OCI-LY1 (cell line): ENCODE results near the gene TSPYL4.

Experiments used
- H2AFZ ChIP-seq: fragments of 200-600 bp; sonication (generic), shearing (Covaris generic); 2 replicates; pipeline ENCODE4 v1.6.0; 2014; ENCODE audit warnings: antibody characterized with exemption, mild to moderate bottlenecking, low read length
- H3F3A ChIP-seq: fragments of 200-600 bp; sonication (generic), shearing (Covaris generic); 2 replicates; pipeline ENCODE4 v1.6.0; 2014; ENCODE audit warnings: mild to moderate bottlenecking, antibody characterized with exemption, low read length, moderate library complexity; ENCODE audit not compliant: insufficient read depth
- H3K27ac ChIP-seq: fragments of 200-600 bp; sonication (generic); 2 replicates; pipeline ENCODE4 v1.5.1; 2014; ENCODE audit warnings: low read length, mixed run types, mild to moderate bottlenecking, low read depth; ENCODE audit not compliant: poor library complexity, severe bottlenecking
- H3K27me3 ChIP-seq: fragments of 200-600 bp; sonication (generic); 2 replicates; pipeline ENCODE4 v1.6.0; 2014; ENCODE audit warnings: antibody characterized with exemption, mild to moderate bottlenecking, low read length, moderate library complexity; ENCODE audit not compliant: insufficient read depth
- H3K36me3 ChIP-seq: fragments of 200-600 bp; sonication (generic); 2 replicates; pipeline ENCODE4 v1.6.1; 2014; ENCODE audit warnings: mild to moderate bottlenecking, antibody characterized with exemption, low read length, moderate library complexity, mixed read lengths; ENCODE audit not compliant: insufficient read depth
- H3K4me1 ChIP-seq: fragments of 200-600 bp; sonication (generic); 2 replicates; pipeline ENCODE4 v1.5.1; 2014; ENCODE audit warnings: mild to moderate bottlenecking, low read length, moderate library complexity; ENCODE audit not compliant: insufficient read depth, severe bottlenecking
- H3K4me2 ChIP-seq: fragments of 200-600 bp; sonication (generic), shearing (Covaris generic); 2 replicates; pipeline ENCODE4 v1.6.1; 2014; ENCODE audit warnings: low read length
- H3K4me3 ChIP-seq: fragments of 200-600 bp; sonication (generic); 2 replicates; pipeline ENCODE4 v1.5.1; 2014; ENCODE audit warnings: low read length, low read depth, mild to moderate bottlenecking, mixed read lengths; ENCODE audit not compliant: poor library complexity, severe bottlenecking
- H3K79me2 ChIP-seq: fragments of 200-600 bp; shearing (Covaris generic); 2 replicates; pipeline ENCODE4 v1.6.1; 2016; ENCODE audit warnings: mixed run types, low read length, mixed read lengths; ENCODE audit not compliant: insufficient read depth
- H3K9ac ChIP-seq: fragments of 200-600 bp; sonication (generic), shearing (Covaris generic); 2 replicates; pipeline ENCODE4 v1.6.1; 2014; ENCODE audit warnings: mild to moderate bottlenecking, low read length, mixed read lengths
- H3K9me2 ChIP-seq: fragments of 200-600 bp; sonication (generic), shearing (Covaris generic); 2 replicates; pipeline ENCODE4 v1.6.1; 2014; ENCODE audit warnings: low read depth, mild to moderate bottlenecking, low read length, mixed read lengths
- H3K9me3 ChIP-seq: fragments of 200-600 bp; shearing (Covaris generic); 2 replicates; pipeline ENCODE4 v1.6.1; 2014; ENCODE audit warnings: low read length, mixed read lengths
- H4K20me1 ChIP-seq: fragments of 200-600 bp; sonication (generic), shearing (Covaris generic); 2 replicates; pipeline ENCODE4 v1.6.0; 2016; ENCODE audit warnings: mild to moderate bottlenecking, low read length; ENCODE audit not compliant: insufficient read depth
- CTCF ChIP-seq: fragments of 200-600 bp; sonication (generic), shearing (Covaris generic); IDR thresholded peaks from 2 replicates; pipeline ENCODE4 v1.5.1; 2017; ENCODE audit warnings: mild to moderate bottlenecking, antibody characterized with exemption, low read length, moderate library complexity, mixed read lengths
- EZH2 ChIP-seq: fragments of 200-600 bp; sonication (generic), shearing (Covaris generic); IDR thresholded peaks from 2 replicates; pipeline ENCODE4 v1.8.0; 2017; ENCODE audit warnings: borderline replicate concordance, mixed run types, mild to moderate bottlenecking, antibody characterized with exemption, low read length, moderate library complexity, mixed read lengths

TSPYL4 gene

GRCh38 chr6:116246089-116246488, 7.8 kb downstream of the TSPYL4 start:
- no peak overlapping the region for H3K27ac ChIP-seq
- no peaks in the 10 kb centered on the region for H3K9me2 ChIP-seq
- no peak overlapping the region for H3K9ac ChIP-seq
- no peaks in the 10 kb centered on the region for H3F3A ChIP-seq
- no peaks in the 10 kb centered on the region for H3K27me3 ChIP-seq
- no peak overlapping the region for H2AFZ ChIP-seq
- no peaks in the 10 kb centered on the region for H3K79me2 ChIP-seq
- TF ChIP-seq CTCF (no peak), EZH2 (no peak)
- H3K36me3 ChIP-seq: 0 out of 2 replicates have a peak, but pooled peaks cover 5% of the 10 kb centered on the region
- no peak overlapping the region for H3K4me2 ChIP-seq
- H4K20me1 ChIP-seq: no peaks in the 10 kb centered on the region
- H3K9me3 ChIP-seq: no peaks in the 10 kb centered on the region
- peaks cover 15% of the 10 kb centered on the region for H3K4me1 ChIP-seq
- H3K4me3 ChIP-seq: no peak overlapping the region

GRCh38 chr6:116244284-116244683, 9.6 kb downstream of the TSPYL4 start:
- TF ChIP-seq CTCF (no peak), EZH2 (no peak)
- Histone ChIP-seq H3K79me2 (no peaks in the 10 kb centered on the region), H3K9me2 (no peaks in the 10 kb centered on the region)

GRCh38 chr6:116239856-116240255, 14.0 kb downstream of the TSPYL4 start:
- no peaks in the 10 kb centered on the region for H4K20me1 ChIP-seq
- TF ChIP-seq CTCF: no peak
- no peak for TF ChIP-seq EZH2
- no peak overlapping the region for H3K27ac ChIP-seq
- H3K9me2 ChIP-seq: no peaks in the 10 kb centered on the region
- H3K4me3 ChIP-seq: no peak overlapping the region
- H3K36me3 ChIP-seq: no peaks in the 10 kb centered on the region
- no peak overlapping the region for H3K9ac ChIP-seq
- H3K4me2 ChIP-seq: no peak overlapping the region
- no peaks in the 10 kb centered on the region for H3K79me2 ChIP-seq
- no peaks in the 10 kb centered on the region for H3K27me3 ChIP-seq
- no peak overlapping the region for H2AFZ ChIP-seq
- H3K9me3 ChIP-seq: no peaks in the 10 kb centered on the region
- no peaks in the 10 kb centered on the region for H3F3A ChIP-seq
- H3K4me1 ChIP-seq: no peaks in the 10 kb centered on the region

More at GRCh38 chr6:116244284-116244683, 9.6 kb downstream of the TSPYL4 start:
- Histone ChIP-seq H3K4me1 (no peaks in the 10 kb centered on the region), H3K4me2 (no peak overlapping the region), H2AFZ (no peak overlapping the region), H4K20me1 (no peaks in the 10 kb centered on the region), H3K27ac (no peak overlapping the region), H3K27me3 (no peaks in the 10 kb centered on the region), H3K4me3 (no peak overlapping the region), H3F3A (no peaks in the 10 kb centered on the region), H3K9me3 (no peaks in the 10 kb centered on the region), H3K9ac (no peak overlapping the region), H3K36me3 (no peaks in the 10 kb centered on the region)
